H1 (cell line): Measurements from ENCODE around the gene SMARCC1. TPM values are rescaled to one million over a fixed set of nuclear protein-coding genes. Genes with fewer than 3 reads are reported as not detected.

Source experiments
- CTCF ChIA-PET: fragments of 300-600 bp; sonication (Branson Sonifier 250); formaldehyde crosslinking; loops from one replicate; lab custom pipeline; 2021; ENCODE audit not compliant: partially characterized antibody; lab: Charles Lee
- POLR2A ChIA-PET: fragments of 300-600 bp; sonication (Branson Sonifier 250); formaldehyde crosslinking; loops from one replicate; lab custom pipeline; 2021; ENCODE audit warnings: inconsistent platforms; ENCODE audit not compliant: partially characterized antibody; lab: Charles Lee
- DNase-seq, 2 experiments: peaks; one replicate each; pipeline versions ENCODE4 v3.0.0 to v3.0.0-alpha.2; 2010 to 2022; ENCODE audit warnings: low spot score in 2 of 2, low read depth in 1 of 2, mixed read lengths in 1 of 2
- FAIRE-seq: peaks from 2 replicates; lab custom pipeline; 2011; peaks lifted over from hg19 to GRCh38; lab: Jason Lieb, UNC
- H2AFZ ChIP-seq: 2 replicates; pipeline ENCODE4 v1.8.1; 2012; ENCODE audit warnings: low read length, inconsistent platforms
- H2AK5ac ChIP-seq: 2 replicates; pipeline ENCODE4 v1.6.1; 2013; ENCODE audit warnings: low read depth, low read length
- H2BK120ac ChIP-seq: replicated peaks from 2 replicates; pipeline ENCODE3; 2013; ENCODE audit warnings: low read depth, low read length, inconsistent platforms
- H2BK12ac ChIP-seq: 2 replicates; pipeline ENCODE4 v1.6.1; 2013; ENCODE audit warnings: low read depth, low read length
- H2BK15ac ChIP-seq: 2 replicates; pipeline ENCODE4 v1.6.1; 2013; ENCODE audit warnings: low read length
- H2BK20ac ChIP-seq: 2 replicates; pipeline ENCODE4 v1.6.1; 2013; ENCODE audit warnings: low read length
- H2BK5ac ChIP-seq: 2 replicates; pipeline ENCODE4 v1.6.1; 2013; ENCODE audit warnings: low read depth, low read length
- H3K14ac ChIP-seq: 2 replicates; pipeline ENCODE4 v1.6.1; 2013; ENCODE audit warnings: inconsistent platforms; ENCODE audit not compliant: insufficient read length
- H3K18ac ChIP-seq: 2 replicates; pipeline ENCODE4 v1.6.1; 2013; ENCODE audit warnings: low read length; ENCODE audit errors: extremely low read depth
- H3K23ac ChIP-seq: 2 replicates; pipeline ENCODE4 v1.6.1; 2013; ENCODE audit warnings: inconsistent platforms; ENCODE audit not compliant: insufficient read length
- H3K23me2 ChIP-seq: 2 replicates; pipeline ENCODE4 v1.6.1; 2013; ENCODE audit warnings: low read depth, low read length
- H3K27ac ChIP-seq: 2 replicates; pipeline ENCODE4 v1.6.1; 2011; ENCODE audit warnings: low read depth, low read length, inconsistent platforms
- H3K27me3 ChIP-seq, 4 experiments: replicated peaks in 1 of 4; 1 replicate in 1 of 4; 2 replicates in 3 of 4; pipeline versions ENCODE4 v1.6.1 to v1.8.1; 2011 to 2013; ENCODE audit warnings: low read length in 3 of 4, mild to moderate bottlenecking in 3 of 4, inconsistent platforms in 2 of 4, mixed read lengths in 2 of 4, moderate library complexity in 1 of 4; ENCODE audit not compliant: control insufficient read depth in 3 of 4, insufficient read depth in 3 of 4; ENCODE audit errors: extremely low read depth in 1 of 4
- H3K36me3 ChIP-seq, 4 experiments: 2 replicates each; pipeline versions ENCODE4 v1.6.1 to v1.8.1; 2011 to 2013; ENCODE audit warnings: mild to moderate bottlenecking in 4 of 4, low read length in 3 of 4, moderate library complexity in 2 of 4, control low read depth in 1 of 4, inconsistent platforms in 1 of 4; ENCODE audit not compliant: insufficient read depth in 4 of 4, control insufficient read depth in 2 of 4
- H3K4ac ChIP-seq: replicated peaks from 2 replicates; pipeline ENCODE3; 2013; ENCODE audit warnings: low read length, low read depth, mixed read lengths, inconsistent platforms; ENCODE audit not compliant: insufficient read length
- H3K4me1 ChIP-seq, 4 experiments: replicated peaks in 1 of 4; 1 replicate in 1 of 4; 2 replicates in 3 of 4; pipeline versions ENCODE4 v1.6.1 to v1.8.1; 2011 to 2013; ENCODE audit warnings: low read length in 3 of 4, inconsistent platforms in 2 of 4, mixed read lengths in 1 of 4; ENCODE audit not compliant: insufficient read depth in 4 of 4, control insufficient read depth in 3 of 4
- H3K4me2 ChIP-seq, 2 experiments: 2 replicates each; pipeline versions ENCODE4 v1.6.1 to v1.8.1; 2011 to 2013; ENCODE audit warnings: low read depth in 2 of 2, low read length in 2 of 2, control low read depth in 1 of 2, inconsistent platforms in 1 of 2, mild to moderate bottlenecking in 1 of 2; ENCODE audit not compliant: insufficient read depth in 1 of 2
- H3K4me3 ChIP-seq, 4 experiments: fragments of 200-600, 300-600 bp in 1 of 4; sonication (generic), shearing (Covaris generic), sonication (Bioruptor Twin) in 1 of 4; 2 replicates each; pipeline versions ENCODE4 v1.5.1 to v1.8.1; 2011 to 2016; ENCODE audit warnings: low read length in 4 of 4, low read depth in 3 of 4, control low read depth in 2 of 4, inconsistent platforms in 2 of 4, mild to moderate bottlenecking in 2 of 4, mixed read lengths in 1 of 4, moderate library complexity in 1 of 4; ENCODE audit not compliant: insufficient read depth in 2 of 4; ENCODE audit errors: extremely low read depth in 1 of 4
- H3K56ac ChIP-seq: replicated peaks from 2 replicates; pipeline ENCODE3; 2013; ENCODE audit warnings: low read depth, mild to moderate bottlenecking, mixed read lengths, low read length, inconsistent platforms; ENCODE audit not compliant: insufficient read length
- H3K79me1 ChIP-seq: 2 replicates; pipeline ENCODE4 v1.6.1; 2013; ENCODE audit warnings: low read depth, low read length, control low read depth
- H3K79me2 ChIP-seq, 2 experiments: 2 replicates each; pipeline versions ENCODE4 v1.6.1 to v1.8.1; 2012 to 2013; ENCODE audit warnings: low read length in 2 of 2, mild to moderate bottlenecking in 2 of 2, inconsistent platforms in 1 of 2; ENCODE audit not compliant: insufficient read depth in 2 of 2, control insufficient read depth in 1 of 2
- H3K9ac ChIP-seq, 4 experiments: replicated peaks in 1 of 4; 1 replicate in 1 of 4; 2 replicates in 3 of 4; pipeline versions ENCODE4 v1.6.1 to v1.8.1; 2011 to 2013; ENCODE audit warnings: low read depth in 3 of 4, low read length in 3 of 4, control low read depth in 2 of 4, mild to moderate bottlenecking in 2 of 4, moderate library complexity in 2 of 4, inconsistent platforms in 1 of 4; ENCODE audit errors: extremely low read depth in 1 of 4
- H3K9me3 ChIP-seq, 2 experiments: 2 replicates each; pipeline versions ENCODE4 v1.6.1 to v1.8.1; 2012 to 2013; ENCODE audit warnings: mild to moderate bottlenecking in 2 of 2, moderate library complexity in 2 of 2, control low read depth in 1 of 2, inconsistent platforms in 1 of 2, low read depth in 1 of 2, low read length in 1 of 2, mixed read lengths in 1 of 2; ENCODE audit not compliant: insufficient read depth in 2 of 2
- H4K20me1 ChIP-seq, 2 experiments: replicated peaks in 1 of 2; 2 replicates each; pipeline versions ENCODE3 to v1.8.1; 2011 to 2013; ENCODE audit warnings: inconsistent platforms in 2 of 2, low read length in 2 of 2, mild to moderate bottlenecking in 1 of 2; ENCODE audit not compliant: insufficient read depth in 2 of 2, control insufficient read depth in 1 of 2
- H4K5ac ChIP-seq: 2 replicates; pipeline ENCODE4 v1.6.1; 2013; ENCODE audit warnings: low read length, low read depth, mixed read lengths, inconsistent platforms; ENCODE audit not compliant: insufficient read length
- H4K8ac ChIP-seq: 2 replicates; pipeline ENCODE4 v1.8.0; 2013; ENCODE audit warnings: mild to moderate bottlenecking, moderate library complexity, low read length, inconsistent platforms; ENCODE audit not compliant: insufficient read depth; ENCODE audit errors: extremely low read depth
- H4K91ac ChIP-seq: replicated peaks from 2 replicates; pipeline ENCODE3; 2013; ENCODE audit warnings: low read length, mixed read lengths, inconsistent platforms; ENCODE audit not compliant: insufficient read length
- CHD1 ChIP-seq: IDR thresholded peaks from 2 replicates; pipeline ENCODE4 v1.6.1; 2012; ENCODE audit warnings: low read depth, low read length, improper control_type of control experiment
- HDAC2 ChIP-seq, 2 experiments: fragments of 300-600 bp in 1 of 2; sonication (generic) in 1 of 2; IDR thresholded peaks; 2 replicates each; pipeline ENCODE4 v1.6.1; 2011 to 2012; ENCODE audit warnings: low read depth in 2 of 2, low read length in 2 of 2, mild to moderate bottlenecking in 2 of 2, moderate library complexity in 2 of 2, borderline replicate concordance in 1 of 2, inconsistent platforms in 1 of 2
- JUN ChIP-seq: IDR thresholded peaks from 2 replicates; pipeline ENCODE4 v1.6.1; 2011; ENCODE audit warnings: low read depth, mild to moderate bottlenecking, improper control_type of control experiment, low read length
- NRF1 ChIP-seq: IDR thresholded peaks from 2 replicates; pipeline ENCODE4 v1.6.1; 2011; ENCODE audit warnings: mild to moderate bottlenecking, low read depth, low read length, improper control_type of control experiment
- POLR2AphosphoS5 ChIP-seq: IDR thresholded peaks from 2 replicates; pipeline ENCODE4 v1.6.1; 2011; ENCODE audit warnings: low read depth, low read length
- POU5F1 ChIP-seq: IDR thresholded peaks from 2 replicates; pipeline ENCODE4 v1.6.1; 2011; ENCODE audit warnings: low read depth, mild to moderate bottlenecking, low read length, moderate library complexity
- RXRA ChIP-seq: IDR thresholded peaks from 2 replicates; pipeline ENCODE4 v1.6.1; 2011; ENCODE audit warnings: low read depth, mild to moderate bottlenecking, low read length, moderate library complexity; ENCODE audit not compliant: insufficient read depth
- SAP30 ChIP-seq: fragments of 300-600 bp; sonication (generic); IDR thresholded peaks from 2 replicates; pipeline ENCODE4 v1.7.1; 2012; ENCODE audit warnings: low read length, moderate library complexity, mild to moderate bottlenecking, inconsistent platforms; ENCODE audit not compliant: insufficient read depth, insufficient replicate concordance
- SIX5 ChIP-seq: IDR thresholded peaks from 2 replicates; pipeline ENCODE4 v1.6.1; 2011; ENCODE audit warnings: mild to moderate bottlenecking, low read depth, low read length
- TBP ChIP-seq: IDR thresholded peaks from 2 replicates; pipeline ENCODE4 v1.6.1; 2011; ENCODE audit warnings: low read depth, low read length, improper control_type of control experiment
- WGBS, 2 experiments: shearing (Covaris generic) in 1 of 2; methylation state at CpG; one replicate each; pipeline versions ENCODE4 v1.1.6 to v1.1.7; 2013 to 2015; ENCODE audit warnings: low lambda C conversion rate in 2 of 2, mixed read lengths in 2 of 2, inconsistent platforms in 1 of 2, low coverage in 1 of 2, missing lambda C conversion rate in 1 of 2; ENCODE audit not compliant: insufficient replicate concordance in 2 of 2, insufficient coverage in 1 of 2, insufficient read length in 1 of 2; ENCODE audit errors: extremely low coverage in 1 of 2, missing lambda C conversion rate in 1 of 2; 5-methylcytosine and 5-hydroxymethylcytosine counted together
- polyA plus RNA-seq, 7 experiments: library from polyadenylated mRNA; depleted of rRNA in 3 of 7; stranded (reverse) in 5 of 7; unstranded in 2 of 7; fragments of >200 nt in 5 of 7; fragments of 200-250 nt in 2 of 7; gene quantifications; 1 replicate in 5 of 7; 2 replicates in 1 of 7; 4 replicates in 1 of 7; pipeline versions ENCODE4 v1.2.1 to v1.2.3, GENCODE V29; 2011 to 2013; ENCODE audit warnings: missing spikeins in 2 of 7, mixed read lengths in 2 of 7
- total RNA-seq: library from RNA; stranded (reverse); fragmentation: NEBNext Ultra II Directional; extraction: Animal tissue kit (Norgen Biotek cat#: 25700); gene quantifications from 2 replicates; pipeline ENCODE4 v1.2.1, GENCODE V29; 2021
- TF ChIP-seq, protein P1 (sequence below): IDR thresholded peaks from 2 replicates; pipeline ENCODE4 v1.6.1; 2012; ENCODE audit warnings: inconsistent platforms

SMARCC1 gene
- total and polyA plus RNA-seq, 2 of the 8 experiments (the other 6 are each of a cell fraction or from before 2014, with no cell fraction given) = 64.1 to 335 TPM

DNA sequence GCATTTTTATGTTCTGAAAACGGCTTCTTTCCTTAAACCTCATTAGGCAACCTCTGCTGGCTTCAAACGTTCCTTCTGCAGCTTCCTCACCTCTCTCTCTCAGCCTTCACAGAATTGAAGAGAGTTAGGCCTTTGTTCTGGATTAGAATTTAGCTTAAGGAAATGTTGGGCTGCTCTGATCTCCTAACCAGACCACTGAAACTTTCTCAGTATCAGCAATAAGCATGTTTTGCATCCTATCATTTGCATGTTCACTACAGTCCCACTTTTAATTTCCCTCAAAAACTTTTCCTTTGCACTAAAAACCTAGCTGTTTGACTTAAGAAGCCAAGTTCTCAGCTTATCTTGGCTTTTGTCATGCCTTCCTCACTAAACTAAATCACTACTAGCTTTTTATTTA is 49.5 kb downstream of the SMARCC1 start:
- H3K79me2 ChIP-seq = peaks cover 0 to 20% of the 10 kb centered on the region in 2 experiments; a peak in 2 of 4 replicates
- WGBS, 2 experiments = 87% methylated on average over 2 of the region's 2 CpGs; no CpG with 5 or more reads in 1 of the 2 experiments
- H3K9ac ChIP-seq = no peak overlapping the region; a peak in 1 of 7 replicates
- H2AK5ac ChIP-seq = no peak overlapping the region
- H3K4me3 ChIP-seq = no peak overlapping the region
- no peaks in the 10 kb centered on the region for H3K27me3 ChIP-seq
- H2BK15ac ChIP-seq = no peak overlapping the region
- H3K79me1 ChIP-seq = 0 out of 2 replicates have a peak, but pooled peaks cover 2% of the 10 kb centered on the region
- H2AFZ ChIP-seq = no peak overlapping the region
- H3K4ac ChIP-seq = no peak overlapping the region
- no peak overlapping the region for H3K18ac ChIP-seq
- H4K8ac ChIP-seq = no peak overlapping the region
- H3K14ac ChIP-seq = no peak overlapping the region
- H3K4me2 ChIP-seq = no peak overlapping the region
- no peak overlapping the region for H2BK20ac ChIP-seq
- DNase-seq (no peak), FAIRE-seq (no peak)
- CTCF ChIA-PET = interaction anchor here (1.0 to 1.1 kb wide), 2 partner anchors 9 to 15 kb away, joined by 3 read pairs; no protein-coding TSS in a partner anchor
- no peak overlapping the region for H3K27ac ChIP-seq
- no peak overlapping the region for H4K5ac ChIP-seq
- no peaks in the 10 kb centered on the region for H3K4me1 ChIP-seq
- H3K23ac ChIP-seq = no peak overlapping the region
- H4K91ac ChIP-seq = no peak overlapping the region
- H2BK120ac ChIP-seq = no peak overlapping the region
- POLR2A ChIA-PET = interaction anchor here (1.1 to 1.2 kb wide), 2 partner anchors 10 to 20 kb away, joined by 3 read pairs; no protein-coding TSS in a partner anchor
- no peak overlapping the region for H2BK5ac ChIP-seq
- H4K20me1 ChIP-seq = peaks cover 3 to 4% of the 10 kb centered on the region in 2 experiments
- H3K23me2 ChIP-seq = no peaks in the 10 kb centered on the region
- peaks cover 28 to 96% (median 65%) of the 10 kb centered on the region in 4 experiments for H3K36me3 ChIP-seq
- no peaks in the 10 kb centered on the region for H3K9me3 ChIP-seq
- H3K56ac ChIP-seq = no peak overlapping the region
- H2BK12ac ChIP-seq = no peak overlapping the region
- TF ChIP-seq TBP = no peak
- no peak for TF ChIP-seq CHD1
- no peak for TF ChIP-seq POU5F1
- TF ChIP-seq SAP30 = no peak
- no peak for TF ChIP-seq NRF1
- TF ChIP-seq SIX5 = no peak
- TF ChIP-seq JUN = no peak
- no peak for TF ChIP-seq HDAC2 (IDR thresholded peaks at IDR 0.05; ENCODE audit: borderline replicate concordance in 1 of 2, low read depth in 2 of 2, low read length in 2 of 2)
- TF ChIP-seq, protein P1, sequence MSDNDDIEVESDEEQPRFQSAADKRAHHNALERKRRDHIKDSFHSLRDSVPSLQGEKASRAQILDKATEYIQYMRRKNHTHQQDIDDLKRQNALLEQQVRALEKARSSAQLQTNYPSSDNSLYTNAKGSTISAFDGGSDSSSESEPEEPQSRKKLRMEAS = no peak
- no peak for TF ChIP-seq RXRA
- no peak for TF ChIP-seq POLR2AphosphoS5
